Coronary artery (tissue), 2 donors: ENCODE results near the gene PRSS33.
A peak's percentile ranks its signal among the peaks of the same experiment; 100 is the strongest.

Source experiments
- DNase-seq: peaks from one replicate; pipeline ENCODE4 v3.0.0-alpha.2; 2017; ENCODE audit warnings: low spot score
- H3K27ac ChIP-seq, 2 donors: fragments of 200-600 bp; sonication (generic); one replicate each; pipeline ENCODE4 v1.5.1; 2016 to 2019
- H3K4me3 ChIP-seq: fragments of 200-600 bp; sonication (generic); 2 replicates; pipeline ENCODE4 v1.5.1; 2016; ENCODE audit warnings: mild to moderate bottlenecking, moderate library complexity
- CTCF ChIP-seq: fragments of 200-600 bp; sonication (generic); IDR thresholded peaks from one replicate; pipeline ENCODE4 v1.5.1; 2019; ENCODE audit warnings: antibody characterized with exemption

PRSS33 gene

DNA sequence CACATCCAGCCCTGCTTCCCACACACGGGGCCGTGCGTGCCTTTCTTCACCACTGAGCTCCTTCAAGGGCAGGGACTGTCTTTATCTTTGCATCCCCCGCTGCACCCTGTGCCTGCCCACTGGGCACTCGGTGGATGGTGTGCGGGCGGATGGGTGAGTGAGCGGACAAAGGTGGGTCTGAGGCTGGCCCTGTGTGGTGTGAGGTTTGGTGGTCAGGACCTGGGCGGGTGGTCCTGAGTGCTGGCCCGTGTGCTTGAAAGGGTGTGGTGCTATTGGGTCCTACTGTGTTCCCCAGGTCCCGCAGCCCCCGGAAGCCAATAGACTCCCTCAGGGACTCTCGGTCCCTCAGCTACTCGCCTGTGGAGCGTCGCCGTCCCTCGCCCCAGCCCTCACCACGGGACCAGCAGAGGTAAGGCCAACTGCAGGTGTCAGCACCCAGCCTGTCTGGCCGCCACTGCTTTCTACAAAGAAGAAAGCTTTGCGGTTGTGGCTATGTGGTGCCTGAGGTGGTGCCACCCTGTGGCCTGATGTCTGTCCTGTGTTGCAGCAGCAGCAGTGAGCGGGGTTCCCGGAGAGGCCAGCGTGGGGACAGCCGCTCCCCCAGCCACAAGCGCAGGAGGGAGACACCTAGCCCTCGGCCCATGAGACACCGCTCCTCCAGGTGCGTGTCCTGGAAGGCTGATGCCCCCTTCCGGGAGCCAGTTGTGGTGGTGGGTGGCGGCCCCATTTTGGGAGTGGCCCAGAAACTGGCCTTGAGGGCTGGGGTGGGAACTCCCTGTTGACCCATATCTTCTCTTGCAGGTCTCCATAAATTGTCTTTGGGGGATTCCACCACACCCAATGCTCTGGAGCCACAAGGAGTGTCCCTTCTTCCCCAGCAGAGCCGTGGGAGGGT is 17.1 kb downstream of the PRSS33 start:
- no peak for TF ChIP-seq CTCF
- Histone ChIP-seq H3K4me3 (no peak overlapping the region), H3K27ac (peak overlapping the region in 1 of 2 donors; percentile 53)
- DNase-seq = no peak

DNA sequence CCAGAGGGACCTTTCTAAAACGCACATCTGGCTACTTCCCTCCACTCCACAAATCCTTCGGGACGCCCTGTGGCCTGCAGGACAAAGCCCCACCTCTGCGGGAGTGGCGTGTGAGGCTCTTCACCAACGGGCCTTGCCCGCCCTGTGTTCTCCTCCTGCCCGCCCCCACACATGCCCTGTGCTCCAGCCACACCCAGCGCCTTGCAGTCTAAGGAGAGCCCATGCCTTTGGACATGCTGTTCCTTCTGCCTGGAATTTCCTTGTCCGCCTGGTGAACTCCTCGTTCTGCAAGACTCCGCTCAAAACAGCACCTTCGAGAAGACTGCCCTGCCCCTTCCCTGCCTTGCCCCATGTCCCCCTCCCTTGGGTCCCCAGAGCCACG is 17.7 kb downstream of the PRSS33 start:
- Histone ChIP-seq H3K27ac (peak overlapping the region in 1 of 2 donors; percentile 53), H3K4me3 (no peak overlapping the region)
- no peak for DNase-seq
- no peak for TF ChIP-seq CTCF

GRCh38 chr16:2769100-2769529 is 18.2 kb downstream of the PRSS33 start:
- H3K4me3 ChIP-seq = no peak overlapping the region
- TF ChIP-seq CTCF = no peak
- DNase-seq = no peak
- H3K27ac ChIP-seq = peak overlapping the region in 1 of 2 donors; percentile 2

DNA sequence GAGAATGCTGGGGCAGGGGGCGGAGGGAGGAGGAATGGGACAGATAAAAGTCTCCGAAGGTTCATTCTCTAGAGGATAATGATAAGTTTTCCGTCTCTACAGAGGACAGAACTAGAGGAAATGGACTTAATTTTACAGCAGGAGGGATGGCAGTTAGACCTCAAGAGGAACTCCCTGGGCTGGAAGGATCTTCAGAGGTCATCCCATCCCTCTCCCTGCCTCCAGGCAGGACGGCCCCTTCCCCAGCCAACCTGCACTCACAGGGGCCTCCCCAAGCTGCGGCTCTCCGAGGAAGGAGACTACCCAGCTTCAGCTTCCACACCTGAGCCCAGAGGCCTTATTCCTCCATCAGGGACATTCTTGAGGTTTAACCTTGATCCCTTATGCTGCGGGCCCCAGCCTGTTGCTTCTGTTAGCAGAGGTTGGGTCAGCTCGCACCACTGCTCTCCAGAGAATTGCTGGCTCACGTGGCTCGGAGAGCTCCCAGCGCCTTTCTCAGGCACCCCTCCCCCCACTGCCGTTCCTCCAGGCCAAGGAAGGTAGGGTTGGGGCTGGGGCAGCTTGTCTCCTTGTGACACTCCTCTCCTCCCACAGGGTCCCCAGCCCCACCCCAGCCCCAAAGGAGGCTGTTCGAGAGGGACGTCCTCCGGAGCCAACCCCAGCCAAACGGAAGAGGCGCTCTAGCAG is 18.8 kb downstream of the PRSS33 start:
- H3K4me3 ChIP-seq = no peak overlapping the region
- H3K27ac ChIP-seq = peak overlapping the region in 1 of 2 donors; percentile 2
- no peak for DNase-seq
- no peak for TF ChIP-seq CTCF

DNA sequence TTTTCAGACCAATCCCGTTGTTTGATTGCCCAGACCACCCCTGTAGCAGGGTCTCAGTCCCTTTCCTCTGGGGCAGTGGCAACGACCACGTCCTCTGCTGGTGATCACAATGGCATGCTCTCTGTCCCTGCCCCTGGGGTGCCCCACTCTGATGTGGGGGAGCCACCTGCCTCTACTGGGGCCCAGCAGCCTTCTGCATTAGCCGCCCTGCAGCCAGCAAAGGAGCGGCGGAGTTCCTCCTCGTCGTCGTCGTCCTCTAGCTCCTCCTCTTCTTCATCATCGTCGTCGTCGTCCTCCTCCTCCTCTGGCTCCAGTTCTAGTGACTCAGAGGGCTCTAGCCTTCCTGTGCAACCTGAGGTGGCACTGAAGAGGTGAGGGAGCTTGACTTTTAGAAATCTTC is 19.5 kb downstream of the PRSS33 start:
- Histone ChIP-seq H3K27ac (no peak overlapping the region), H3K4me3 (no peak overlapping the region)
- no peak for TF ChIP-seq CTCF
- no peak for DNase-seq

DNA sequence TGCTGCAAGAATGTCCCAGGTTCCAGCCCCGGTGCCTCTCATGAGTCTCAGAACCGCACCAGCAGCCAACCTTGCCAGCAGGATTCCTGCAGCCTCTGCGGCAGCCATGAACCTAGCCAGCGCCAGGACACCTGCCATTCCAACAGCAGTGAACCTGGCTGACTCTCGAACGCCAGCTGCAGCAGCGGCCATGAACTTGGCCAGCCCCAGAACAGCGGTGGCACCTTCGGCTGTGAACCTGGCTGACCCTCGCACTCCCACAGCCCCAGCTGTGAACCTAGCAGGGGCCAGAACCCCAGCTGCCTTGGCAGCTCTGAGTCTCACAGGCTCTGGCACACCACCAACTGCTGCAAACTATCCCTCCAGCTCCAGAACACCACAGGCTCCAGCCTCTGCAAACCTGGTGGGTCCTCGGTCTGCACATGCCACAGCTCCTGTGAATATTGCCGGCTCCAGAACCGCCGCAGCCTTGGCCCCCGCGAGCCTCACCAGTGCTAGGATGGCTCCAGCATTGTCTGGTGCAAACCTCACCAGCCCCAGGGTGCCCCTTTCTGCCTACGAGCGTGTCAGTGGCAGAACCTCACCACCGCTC is 20.1 kb downstream of the PRSS33 start:
- DNase-seq = no peak
- no peak overlapping the region for H3K27ac ChIP-seq
- no peak for TF ChIP-seq CTCF
- no peak overlapping the region for H3K4me3 ChIP-seq
